Measurements from ENCODE around the gene RNF31.
A peak's percentile ranks its signal among the peaks of the same experiment; 100 is the strongest.

Gene RNF31

DNA sequence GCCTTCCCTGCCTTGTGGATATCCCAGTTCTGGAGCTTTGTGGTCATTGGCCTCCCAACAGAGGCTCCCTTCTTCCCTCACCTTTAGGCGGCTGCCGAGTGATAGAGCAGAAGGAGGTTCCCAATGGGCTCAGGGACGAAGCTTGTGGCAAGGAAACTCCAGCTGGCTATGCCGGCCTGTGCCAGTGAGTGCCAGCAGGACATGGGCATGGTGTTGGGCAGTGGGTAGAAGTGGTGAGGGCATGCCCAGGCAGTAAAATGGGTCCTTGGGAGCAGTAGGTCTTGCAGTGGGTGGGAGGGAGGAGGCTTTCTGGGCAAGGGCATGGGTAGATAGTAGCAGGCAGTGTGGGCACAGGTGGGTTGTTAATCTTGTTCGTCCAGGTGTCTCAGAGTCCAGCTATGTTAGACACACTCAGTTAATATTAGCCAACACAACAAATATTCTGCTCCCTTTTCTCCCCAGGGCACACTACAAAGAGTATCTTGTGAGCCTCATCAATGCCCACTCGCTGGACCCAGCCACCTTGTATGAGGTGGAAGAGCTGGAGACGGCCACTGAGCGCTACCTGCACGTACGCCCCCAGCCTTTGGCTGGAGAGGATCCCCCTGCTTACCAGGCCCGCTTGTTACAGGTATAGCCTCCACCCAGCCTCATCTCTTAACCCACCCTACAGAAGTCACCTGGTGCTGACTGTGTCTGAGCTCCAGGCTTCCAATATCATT lies 12.6 kb downstream of the RNF31 start:
- no peak for DNase-seq (ENCODE audit: low spot score)

DNA sequence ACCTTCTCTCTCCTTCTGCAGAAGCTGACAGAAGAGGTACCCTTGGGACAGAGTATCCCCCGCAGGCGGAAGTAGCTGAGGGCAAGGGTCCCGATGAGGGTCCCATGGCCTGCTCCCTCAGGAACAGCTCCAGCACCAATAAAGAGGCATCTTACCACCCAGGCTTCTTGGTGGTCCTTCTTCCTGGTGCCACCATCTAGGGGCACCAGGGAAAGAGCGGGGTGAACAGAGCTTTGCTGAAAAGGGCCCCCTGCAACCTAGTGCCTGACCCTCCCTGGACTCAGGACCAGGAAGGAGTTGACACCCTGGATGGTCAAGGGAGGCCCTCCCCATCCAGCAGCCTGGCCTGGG lies 13.2 kb downstream of the RNF31 start:
- no peak for DNase-seq (ENCODE audit: low spot score)

DNA sequence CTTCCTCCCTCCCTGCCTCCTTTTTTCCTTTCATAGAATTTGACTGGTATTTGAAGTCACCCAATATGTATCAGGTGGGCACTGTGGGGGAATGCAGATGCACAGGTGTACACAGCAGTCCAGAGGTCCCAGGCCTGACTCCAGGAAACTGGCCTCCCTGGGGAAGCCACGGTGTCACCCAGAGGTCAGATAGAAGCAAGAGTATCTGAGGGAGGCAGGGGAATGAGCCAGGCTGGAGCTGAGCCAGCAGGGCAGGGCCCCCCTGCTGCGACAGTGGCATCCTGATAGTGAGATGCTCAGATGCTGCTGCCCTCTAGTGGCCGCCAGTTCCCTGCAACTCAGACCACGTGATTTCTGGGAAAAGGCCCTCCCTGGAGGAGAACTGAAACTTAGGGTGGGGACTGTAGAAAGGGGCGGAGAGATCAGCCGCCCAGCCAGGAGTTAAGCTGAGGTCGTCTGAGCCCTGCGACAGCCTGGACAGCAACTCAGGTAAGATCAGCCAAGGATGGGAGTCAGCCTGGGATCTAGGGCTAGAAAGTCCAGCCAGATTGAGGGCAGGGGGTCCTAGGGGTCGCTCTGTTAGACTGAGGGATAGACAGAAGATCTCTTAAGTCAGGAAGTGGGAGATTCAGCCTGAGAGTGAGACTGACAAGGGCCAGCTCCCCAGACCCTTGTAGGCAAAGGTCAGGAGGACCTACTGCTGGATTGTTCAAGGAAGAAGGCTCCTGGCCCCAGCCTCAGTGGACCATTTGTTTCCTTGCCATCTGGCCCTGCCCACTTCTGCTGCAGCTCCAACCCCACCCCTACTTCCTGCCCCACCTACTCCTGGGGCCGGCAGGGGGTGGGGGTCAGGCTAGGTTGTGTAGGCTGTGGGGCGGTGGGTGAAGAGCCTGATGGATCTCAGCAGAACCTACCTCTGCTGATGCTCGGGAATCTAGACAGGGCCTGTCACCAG lies 13.8 kb downstream of the RNF31 start, which contains the start of gene IRF9:
IRF9 (plus strand) TSS at position 416 of the 955 bp plus-strand sequence. CDS start 880 bp downstream, outside the sequence.
- DNase-seq (ENCODE audit: low spot score): peak; percentile 90

DNA sequence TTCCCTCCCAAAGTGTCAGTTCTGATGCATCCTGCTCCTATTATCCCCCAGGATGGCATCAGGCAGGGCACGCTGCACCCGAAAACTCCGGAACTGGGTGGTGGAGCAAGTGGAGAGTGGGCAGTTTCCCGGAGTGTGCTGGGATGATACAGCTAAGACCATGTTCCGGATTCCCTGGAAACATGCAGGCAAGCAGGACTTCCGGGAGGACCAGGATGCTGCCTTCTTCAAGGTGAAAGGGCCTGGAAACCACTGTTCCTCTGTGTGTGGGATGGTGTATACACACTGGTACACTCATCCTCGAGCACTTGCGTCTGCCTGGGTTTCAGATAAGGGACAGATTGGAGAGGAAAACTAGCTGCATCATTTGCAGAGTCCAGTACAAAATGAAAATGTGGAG lies 14.8 kb downstream of the RNF31 start:
- no peak for DNase-seq (ENCODE audit: low spot score)

DNA sequence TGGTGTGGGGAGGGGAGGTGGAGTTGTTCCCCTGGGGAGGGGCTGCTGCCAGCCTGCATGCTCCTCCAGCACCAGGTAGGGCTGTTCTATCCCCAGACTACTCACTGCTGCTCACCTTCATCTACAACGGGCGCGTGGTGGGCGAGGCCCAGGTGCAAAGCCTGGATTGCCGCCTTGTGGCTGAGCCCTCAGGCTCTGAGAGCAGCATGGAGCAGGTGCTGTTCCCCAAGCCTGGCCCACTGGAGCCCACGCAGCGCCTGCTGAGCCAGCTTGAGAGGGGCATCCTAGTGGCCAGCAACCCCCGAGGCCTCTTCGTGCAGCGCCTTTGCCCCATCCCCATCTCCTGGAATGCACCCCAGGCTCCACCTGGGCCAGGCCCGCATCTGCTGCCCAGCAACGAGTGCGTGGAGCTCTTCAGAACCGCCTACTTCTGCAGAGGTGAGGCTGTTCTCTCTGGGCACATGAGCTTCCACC lies 17.3 kb downstream of the RNF31 start:
- DNase-seq (ENCODE audit: low spot score): no peak

DNA sequence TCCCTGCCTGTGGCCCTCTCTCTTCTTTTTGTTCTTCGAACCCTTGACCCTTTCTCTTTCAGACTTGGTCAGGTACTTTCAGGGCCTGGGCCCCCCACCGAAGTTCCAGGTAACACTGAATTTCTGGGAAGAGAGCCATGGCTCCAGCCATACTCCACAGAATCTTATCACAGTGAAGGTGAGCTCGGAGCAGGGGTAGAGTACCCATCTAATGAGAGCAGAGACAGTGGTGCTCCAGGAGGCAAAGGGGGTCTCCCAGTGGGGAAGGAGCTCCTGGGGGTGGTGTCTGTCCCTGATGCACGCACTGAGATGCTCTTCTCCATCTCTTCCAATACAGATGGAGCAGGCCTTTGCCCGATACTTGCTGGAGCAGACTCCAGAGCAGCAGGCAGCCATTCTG lies 18.5 kb downstream of the RNF31 start:
- no peak for DNase-seq (ENCODE audit: low spot score)

DNA sequence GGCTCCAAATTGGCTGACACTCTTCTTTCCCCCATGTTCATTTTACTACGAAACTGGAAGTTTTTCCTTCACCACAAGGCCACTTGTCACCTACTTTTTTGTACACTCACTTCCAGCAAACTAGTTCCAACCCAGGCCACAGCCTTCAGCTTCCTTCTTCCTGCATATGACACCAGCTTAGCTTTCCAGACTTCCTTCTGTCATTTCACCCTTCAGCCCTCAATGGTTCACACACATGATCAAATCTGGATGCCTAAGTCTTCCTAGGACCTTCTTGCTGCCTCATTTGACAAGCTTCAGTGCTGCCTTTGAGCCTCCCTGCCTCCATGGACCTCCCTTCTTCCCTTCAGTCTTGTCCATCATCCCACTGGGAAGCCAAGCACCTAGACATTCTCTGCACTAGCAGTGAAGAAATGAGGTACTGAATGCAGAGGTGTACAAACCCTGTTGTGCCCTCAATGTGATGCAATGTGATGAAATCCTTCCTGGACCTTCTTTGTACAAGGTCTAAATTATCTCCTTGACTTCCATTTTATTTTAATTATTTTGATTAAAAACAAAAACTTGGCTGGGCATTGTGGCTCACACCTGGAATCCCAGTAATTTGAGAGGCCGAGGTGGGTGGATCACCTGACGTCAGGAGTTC lies 20.3 kb downstream of the RNF31 start:
- no peak for DNase-seq (ENCODE audit: low spot score)

DNA sequence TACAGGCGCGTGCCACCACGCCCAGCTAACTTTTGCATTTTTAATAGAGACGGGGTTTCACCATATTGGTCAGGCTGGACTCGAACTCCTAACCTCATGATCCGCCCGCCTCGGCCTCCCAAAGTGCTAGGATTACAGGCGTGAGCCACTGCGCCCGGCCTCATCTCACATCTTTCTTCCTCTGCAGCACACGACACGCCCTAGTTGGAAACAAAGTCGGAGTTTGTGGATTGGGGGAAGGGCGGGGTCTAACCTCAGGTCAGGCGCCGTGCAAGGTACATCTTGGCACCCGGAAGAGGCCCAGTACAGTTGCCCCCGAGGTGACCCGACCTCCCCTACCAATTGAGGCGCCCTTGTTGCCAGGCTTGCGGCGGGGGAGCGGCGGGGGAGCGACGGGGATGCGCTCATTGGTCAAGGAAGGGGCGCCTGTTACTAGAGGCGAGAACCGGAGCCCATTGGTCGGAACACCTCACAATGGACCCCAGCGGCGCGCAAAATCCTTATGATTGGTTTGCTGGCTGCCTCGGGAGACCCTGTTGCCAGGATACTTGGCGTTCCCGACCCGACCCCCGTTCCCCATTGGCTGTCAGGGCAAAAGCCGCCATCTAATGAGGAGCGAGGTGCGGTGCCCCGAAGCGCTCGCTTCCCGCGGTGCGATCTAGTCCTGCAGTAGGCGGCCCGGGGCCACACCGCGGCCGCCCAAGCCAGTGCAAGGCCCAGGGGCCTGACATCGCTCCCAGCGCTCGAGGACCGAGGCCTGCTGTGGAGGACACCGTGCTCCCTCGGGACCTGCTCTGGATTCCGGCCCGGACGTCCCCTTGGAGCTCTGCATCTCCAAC lies 24.3 kb downstream of the RNF31 start, which contains the start of gene REC8:
REC8 (plus strand) TSS at position 659 of the 839 bp plus-strand sequence. CDS start 473 bp downstream, outside the sequence.
- DNase-seq (ENCODE audit: low spot score): no peak

DNA sequence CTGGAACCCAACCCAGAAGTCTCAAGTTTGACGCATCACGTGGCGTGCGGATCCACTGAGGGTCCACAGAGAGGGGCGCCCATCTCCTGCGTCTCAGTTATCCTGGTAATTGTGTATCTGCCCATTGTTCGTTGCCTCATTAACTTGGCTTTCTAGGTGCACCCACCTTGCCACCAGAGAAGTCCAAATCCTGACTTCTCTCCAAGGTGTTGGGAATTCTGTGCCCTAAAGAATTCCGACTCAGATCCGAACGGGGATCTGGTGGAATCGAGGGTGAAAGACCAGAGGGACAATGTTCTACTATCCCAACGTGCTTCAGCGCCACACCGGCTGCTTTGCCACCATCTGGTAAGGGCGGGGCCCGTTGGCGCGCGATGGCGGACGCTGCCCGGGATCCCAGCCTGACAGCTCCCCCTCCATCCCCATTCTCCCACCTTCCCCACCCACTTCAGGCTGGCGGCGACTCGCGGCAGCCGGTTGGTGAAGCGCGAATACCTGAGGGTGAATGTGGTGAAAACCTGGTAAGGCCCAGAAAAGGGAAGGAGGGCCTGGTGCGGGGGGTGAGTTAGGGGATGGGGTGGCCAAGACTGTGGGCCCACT lies 25.1 kb downstream of the RNF31 start:
- DNase-seq (ENCODE audit: low spot score): no peak

DNA sequence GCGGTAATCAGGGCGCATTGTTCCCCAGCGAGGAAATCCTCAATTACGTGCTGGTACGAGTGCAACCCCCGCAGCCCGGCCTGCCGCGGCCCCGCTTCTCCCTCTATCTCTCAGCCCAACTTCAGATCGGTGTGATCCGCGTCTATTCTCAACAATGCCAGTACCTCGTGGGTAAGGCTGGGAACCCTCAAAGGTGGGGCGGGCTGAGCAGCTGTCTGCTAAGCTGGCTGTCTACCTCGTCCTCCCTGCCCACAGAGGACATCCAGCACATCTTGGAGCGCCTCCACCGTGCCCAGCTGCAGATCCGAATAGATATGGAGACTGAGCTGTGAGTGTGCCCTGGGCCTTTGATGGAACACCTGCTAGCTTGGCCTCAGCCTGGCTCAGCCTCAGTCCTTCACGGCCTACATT lies 25.6 kb downstream of the RNF31 start:
- DNase-seq (ENCODE audit: low spot score): no peak

DNA sequence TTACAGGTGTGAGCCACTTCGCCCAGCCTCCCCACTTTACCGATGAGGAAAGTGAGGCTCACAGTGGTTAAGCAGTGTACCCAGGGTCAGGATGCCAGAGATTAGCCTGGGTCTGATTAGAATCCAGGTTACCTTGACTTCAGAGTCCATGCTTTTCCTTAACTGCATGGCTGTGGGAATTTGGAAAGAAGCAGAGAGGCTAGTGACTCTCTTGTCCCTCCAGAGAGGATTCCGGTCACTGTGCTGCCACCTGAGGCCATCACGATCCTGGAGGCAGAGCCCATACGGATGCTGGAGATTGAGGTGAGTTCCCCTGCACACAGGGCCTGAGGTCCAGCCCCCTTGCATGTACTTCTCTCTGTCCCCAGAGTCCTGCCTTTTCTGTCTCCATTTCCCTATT lies 29.3 kb downstream of the RNF31 start:
- no peak for DNase-seq (ENCODE audit: low spot score)

DNA sequence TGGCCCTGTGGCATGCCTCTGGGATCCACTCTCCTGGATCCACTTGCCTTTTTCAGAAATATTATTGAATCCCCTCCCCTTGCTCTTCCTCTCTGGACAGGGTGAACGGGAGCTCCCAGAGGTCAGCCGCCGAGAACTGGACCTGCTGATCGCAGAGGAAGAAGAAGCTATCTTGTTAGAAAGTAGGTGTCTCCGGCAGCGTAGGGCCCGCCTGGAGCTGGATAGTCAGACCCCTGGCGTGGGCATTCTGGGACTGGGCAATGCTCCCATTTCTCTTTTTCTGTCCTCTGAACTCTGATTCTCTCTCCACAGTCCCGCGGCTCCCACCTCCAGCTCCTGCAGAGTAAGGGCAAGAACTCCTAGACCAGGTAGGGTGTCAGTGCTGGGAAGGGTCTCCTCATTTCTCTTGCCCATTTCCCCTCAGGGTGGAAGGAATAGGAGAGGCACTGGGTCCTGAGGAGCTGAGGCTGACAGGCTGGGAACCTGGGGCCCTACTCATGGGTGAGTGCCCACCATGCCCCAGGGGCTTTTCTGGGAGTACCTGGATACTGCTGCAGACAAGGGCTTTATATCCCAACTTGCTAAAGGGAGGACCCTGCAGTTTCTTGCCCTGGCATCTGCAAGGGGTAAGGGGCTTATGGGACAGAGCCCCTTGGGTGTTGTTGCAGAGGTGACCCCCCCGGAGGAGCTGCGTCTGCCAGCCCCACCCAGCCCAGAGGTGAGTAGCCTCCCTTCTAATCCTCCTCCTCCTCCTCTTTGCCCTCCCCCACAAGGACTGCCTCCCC lies 29.9 kb downstream of the RNF31 start:
- no peak for DNase-seq (ENCODE audit: low spot score)

DNA sequence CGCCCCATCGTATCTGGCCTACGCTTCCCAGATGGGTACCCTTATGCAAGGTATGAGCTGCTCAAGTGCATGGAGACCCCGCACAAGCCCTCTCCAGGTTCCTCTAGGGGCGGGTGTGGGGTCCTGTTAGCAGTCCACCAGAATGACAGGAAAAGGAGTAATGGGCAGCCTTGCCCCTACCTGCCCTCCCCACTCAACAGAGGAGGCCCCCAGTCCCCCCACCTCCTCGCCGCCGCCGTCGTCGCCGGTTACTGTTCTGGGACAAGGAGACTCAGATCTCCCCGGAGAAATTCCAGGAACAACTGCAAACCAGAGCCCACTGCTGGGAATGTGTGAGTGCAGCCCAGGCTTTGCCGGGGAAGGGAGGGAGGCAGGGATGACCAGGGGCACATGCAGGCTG lies 30.6 kb downstream of the RNF31 start:
- DNase-seq (ENCODE audit: low spot score): no peak

DNA sequence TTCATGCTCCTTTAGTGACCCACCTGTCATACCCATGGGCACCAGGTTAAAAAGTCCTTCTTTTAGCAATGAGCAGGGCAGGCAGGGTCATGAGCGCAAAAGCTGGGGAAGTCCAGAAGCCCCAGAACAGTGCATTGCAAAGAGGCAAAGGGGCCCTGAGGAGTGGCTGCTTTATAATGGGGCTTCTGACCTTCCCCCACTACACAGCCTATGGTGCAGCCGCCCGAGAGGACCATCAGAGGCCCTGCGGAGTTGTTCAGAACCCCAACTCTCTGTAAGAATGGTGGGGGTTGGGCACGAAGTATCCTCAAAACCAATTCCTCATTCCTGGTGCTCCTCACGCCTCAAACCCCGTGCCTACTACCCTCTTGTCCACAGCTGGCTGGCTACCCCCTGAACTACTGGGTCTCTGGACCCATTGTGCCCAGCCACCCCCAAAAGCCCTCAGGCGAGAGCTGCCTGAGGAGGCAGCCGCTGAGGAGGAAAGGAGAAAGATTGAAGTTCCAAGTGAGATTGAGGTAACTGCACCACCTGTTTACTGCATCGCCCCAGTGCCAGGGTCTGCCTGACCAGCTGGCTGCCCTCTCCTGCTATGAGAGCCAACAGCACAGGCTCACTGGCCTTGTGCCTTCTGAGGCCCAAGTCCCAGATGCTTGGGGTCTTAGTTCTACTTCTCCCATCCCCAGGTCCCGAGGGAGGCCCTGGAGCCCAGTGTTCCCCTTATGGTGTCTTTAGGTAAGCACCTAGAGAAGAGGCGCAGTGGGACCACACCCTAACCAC lies 31.3 kb downstream of the RNF31 start:
- no peak for DNase-seq (ENCODE audit: low spot score)

DNA sequence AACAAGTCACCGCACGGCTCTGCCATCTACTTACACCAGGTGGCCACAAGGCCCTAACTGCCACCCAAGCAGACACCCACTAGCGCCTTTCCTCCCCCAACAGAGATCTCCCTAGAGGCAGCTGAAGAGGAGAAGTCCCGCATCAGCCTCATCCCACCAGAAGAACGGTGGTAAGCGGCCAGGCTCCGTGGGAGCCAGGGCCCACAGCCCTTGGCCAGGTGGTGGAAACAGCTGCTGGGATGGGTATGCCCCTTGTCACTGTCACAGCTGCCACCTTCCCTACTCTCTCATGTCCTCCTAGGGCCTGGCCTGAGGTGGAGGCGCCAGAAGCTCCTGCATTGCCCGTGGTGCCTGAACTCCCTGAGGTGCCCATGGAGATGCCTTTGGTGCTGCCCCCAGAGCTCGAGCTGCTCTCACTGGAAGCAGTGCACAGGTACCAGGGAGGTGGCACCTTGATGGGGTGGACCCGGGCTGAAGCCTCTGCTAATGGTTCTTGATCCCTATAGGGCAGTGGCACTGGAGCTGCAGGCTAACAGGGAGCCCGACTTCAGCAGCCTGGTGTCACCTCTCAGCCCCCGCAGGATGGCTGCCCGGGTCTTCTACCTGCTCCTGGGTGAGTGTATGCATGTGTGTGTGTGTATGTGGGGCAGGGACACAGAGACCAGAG lies 32.1 kb downstream of the RNF31 start:
- no peak for DNase-seq (ENCODE audit: low spot score)

DNA sequence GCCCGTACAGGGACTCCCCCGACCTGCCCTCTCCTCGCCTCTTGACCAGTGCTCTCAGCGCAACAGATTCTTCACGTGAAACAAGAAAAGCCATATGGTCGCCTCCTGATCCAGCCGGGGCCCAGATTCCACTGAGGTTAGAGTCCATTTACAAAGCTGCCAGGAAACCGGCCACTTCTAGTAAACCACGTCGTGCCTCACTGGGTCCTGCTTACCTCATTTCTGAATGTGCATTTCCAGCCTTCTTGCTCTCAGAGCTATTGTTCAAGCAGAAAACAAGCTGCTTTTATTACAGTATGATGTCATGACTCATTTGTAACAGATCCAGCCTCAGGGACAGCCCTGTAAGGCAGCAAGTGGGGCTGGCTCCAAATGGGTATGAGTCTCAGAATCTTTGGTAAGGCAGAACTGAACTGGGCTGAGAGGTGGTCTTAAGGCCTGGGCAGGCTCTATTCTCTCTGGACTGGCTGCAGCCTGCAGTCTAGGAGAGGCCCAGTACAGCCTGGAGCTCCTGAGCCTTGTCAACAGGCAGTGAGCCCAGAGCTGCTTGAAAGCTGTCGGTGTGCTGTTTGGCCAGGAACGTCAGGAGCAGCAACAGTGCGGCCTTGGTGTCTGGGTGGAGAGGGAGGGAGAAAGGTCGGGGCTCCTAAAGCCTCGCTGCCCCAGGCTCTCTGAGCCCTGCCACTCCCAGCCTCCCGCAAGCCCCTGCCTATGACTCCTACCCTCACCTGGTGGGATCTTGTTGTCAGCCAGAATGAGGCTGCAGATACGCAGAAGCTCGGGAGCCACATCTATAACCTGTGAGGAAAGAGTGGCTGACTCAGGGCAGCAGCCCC lies 32.9 kb downstream of the RNF31 start:
- DNase-seq (ENCODE audit: low spot score): peak; percentile 42

DNA sequence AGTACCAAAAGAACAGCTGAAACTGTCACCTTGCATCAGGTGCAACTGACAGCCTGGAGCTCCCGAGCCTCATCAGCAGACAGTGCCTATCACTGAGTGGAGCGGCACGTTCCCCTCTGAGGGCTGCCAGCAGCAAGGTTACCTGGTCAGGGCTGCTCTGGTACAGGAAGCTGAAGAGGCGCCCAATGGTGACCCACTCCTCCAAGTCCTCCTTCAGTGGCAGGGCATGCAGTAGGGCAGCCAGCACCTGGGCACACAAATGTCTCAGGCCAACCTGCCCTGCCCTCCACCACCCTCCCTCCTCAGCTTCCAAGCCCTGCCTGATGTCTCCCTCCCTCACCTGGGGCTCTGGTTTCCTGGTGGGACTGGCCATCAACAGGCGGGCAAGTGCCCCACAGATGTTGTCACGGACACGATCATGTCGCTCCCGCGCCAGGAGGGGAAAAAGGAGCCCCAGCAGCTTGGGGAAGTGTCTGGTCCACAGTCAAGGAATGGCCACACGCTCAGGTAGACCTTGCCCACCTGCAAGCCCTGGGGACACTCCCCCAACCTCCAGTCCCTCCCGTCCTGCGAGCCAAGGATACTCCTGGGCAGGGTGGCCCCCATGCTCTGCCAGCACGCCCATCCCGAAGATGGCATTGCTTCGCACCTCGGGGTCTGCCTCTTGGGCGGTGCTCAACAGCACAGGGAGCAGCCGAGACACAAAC lies 34.2 kb downstream of the RNF31 start:
- DNase-seq (ENCODE audit: low spot score): no peak

Data from RKO (cell line).